A172 (cell line): ENCODE results near the gene SALL2. TPM values are rescaled to one million over a fixed set of nuclear protein-coding genes. Genes with fewer than 3 reads are reported as not detected.
"Not testable (repeated sequence)": the region's sequence is repeated elsewhere in the genome, so short reads cannot be mapped to it uniquely, and the experiment has no call there.

Experiments used
- DNase-seq: peaks from one replicate; pipeline ENCODE4 v3.0.0-alpha.2; 2015; ENCODE audit warnings: low spot score
- total RNA-seq: library from RNA; depleted of rRNA; stranded (reverse); fragments of >200 nt; shearing (Covaris generic); gene quantifications from 2 replicates; pipeline ENCODE4 v1.2.3, GENCODE V29; 2014; rRNA removed

Gene SALL2
- 2.9 and 4.0 TPM in 2 replicates for total RNA-seq

DNA sequence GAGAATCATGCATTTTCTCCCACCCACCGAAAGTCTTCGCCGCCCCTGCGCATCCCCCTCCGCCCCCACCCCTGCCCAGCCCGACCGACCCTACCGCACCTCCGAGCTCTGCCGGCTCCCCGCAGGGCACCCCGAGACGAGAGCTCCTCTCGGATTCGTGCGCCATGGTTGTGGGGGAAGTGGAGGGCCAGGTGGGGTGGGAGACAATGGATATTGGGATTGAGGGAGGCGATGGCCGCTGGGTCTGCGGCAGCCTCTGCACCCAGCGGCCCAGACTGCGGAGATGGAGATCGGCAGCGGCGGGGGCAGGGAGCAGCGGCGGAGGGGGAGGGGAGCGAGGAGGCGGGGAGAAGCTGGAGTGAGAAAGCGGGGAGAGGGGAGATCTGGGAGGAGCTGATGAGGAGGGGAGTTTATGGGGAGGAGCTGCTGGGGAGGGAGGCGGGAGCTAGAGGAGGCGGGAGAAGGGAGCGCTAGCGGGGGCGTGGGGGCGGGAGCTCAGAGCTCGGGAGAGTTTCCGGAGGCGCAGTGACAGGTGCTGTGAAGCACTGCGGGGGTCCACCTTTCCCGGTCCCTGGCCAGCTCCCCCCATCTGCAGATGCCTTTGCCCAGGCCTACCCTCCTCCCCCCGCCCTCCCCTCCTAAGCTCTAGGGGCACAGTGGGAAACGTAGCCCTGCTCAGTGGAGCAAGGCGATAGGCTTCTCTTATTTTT is at the start of gene SALL2:
Gene SALL2 (minus strand): TSS at position 385 of the 710 bp plus-strand sequence. CDS start 219 bp downstream, at position 166.
- DNase-seq = peak; percentile 19

GRCh38 chr14:21575661-21576060 is 49.5 kb upstream of the SALL2 start:
- no peak for DNase-seq

DNA sequence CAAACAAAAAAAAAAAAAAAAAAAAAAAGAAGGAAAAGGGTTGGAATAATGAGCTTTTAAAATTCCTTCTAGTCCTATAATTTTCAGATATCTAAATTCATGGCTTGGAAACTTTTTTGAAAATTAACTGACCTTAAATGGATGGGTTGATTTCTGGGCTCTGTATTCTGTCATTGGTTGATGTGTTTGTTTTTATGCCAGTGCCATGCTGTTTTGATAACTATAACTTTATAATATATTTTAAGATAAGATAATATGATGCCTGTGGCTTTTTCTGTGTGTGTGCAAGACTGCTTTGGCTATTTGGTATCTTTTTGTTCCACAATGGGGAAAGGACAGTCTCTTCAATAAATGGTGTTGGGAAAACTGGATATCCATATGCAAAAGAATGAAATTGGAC is 46.5 kb upstream of the SALL2 start:
- no peak for DNase-seq

DNA sequence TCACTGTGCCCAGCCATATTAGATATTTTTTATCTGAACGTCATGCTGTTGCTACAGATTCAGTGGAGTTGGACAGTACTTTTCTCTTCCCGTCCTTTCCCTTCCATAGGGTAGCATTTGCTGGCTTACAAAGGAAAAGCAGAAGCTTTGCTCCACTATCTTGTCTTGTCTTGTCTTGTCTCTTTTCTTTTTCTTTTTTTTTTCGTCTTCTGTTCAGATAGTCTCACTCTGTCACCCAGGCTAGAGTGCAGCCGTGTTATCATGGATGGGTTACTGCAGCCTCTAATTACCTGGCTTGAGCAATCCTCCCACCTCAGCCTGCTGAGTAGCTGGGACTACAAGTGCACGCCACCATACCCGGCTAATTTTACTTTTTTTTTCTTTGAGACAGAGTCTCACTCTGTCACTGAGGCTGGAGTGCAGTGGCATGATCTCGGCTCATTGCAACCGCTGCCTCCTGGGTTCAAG is 32.6 kb upstream of the SALL2 start:
- no peak for DNase-seq

GRCh38 chr14:21557084-21557901 is 31.1 kb upstream of the SALL2 start:
- peak; percentile 71 for DNase-seq

- no peak for DNase-seq
Measured at GRCh38 chr14:21556378-21557083, 30.4 kb upstream of the SALL2 start.

GRCh38 chr14:21553266-21553665 is 27.1 kb upstream of the SALL2 start:
- DNase-seq = no peak

DNA sequence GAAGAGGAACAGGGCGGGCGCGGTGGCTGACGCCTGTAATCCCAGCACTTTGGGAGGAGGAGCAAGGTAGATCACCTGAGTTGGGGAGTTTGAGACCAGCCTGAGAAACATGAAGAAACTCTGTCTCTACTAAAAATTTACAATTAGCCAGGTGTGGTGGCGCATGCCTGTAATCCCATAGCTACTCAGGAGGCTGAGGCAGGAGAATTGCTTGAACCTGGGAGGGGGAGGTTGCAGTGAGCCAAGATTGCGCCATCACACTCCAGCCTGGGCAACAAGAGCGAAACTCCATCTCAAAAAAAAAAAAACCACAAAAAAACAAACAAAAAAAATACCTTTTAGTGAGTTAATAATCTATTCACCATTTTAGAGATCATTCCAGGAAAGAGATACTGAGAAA is 18.4 kb upstream of the SALL2 start:
- not testable (repeated sequence) for DNase-seq

- DNase-seq = no peak
Measured at GRCh38 chr14:21543963-21544362, 17.8 kb upstream of the SALL2 start.

DNA sequence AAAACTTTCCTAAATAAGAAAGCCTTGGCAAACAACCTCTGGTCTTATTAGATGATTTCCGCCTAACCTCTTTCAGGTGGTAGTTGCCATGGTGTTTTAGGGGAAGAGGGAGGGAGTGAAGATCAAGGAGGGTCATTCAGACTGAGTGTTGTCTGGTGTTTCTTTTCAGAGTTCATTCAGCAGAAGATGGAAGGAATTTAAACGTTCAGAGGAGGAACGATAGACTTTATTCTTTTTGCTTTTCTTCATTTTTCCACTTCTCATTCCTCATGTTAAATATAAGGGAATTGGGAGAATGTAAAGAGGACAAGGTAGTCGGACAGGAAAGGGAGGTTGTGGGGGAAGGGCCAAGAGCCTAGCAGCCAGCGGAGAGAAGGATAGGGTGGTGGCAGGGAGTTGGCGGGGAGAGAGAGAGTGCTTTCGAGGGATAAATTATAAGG is 17.4 kb upstream of the SALL2 start:
- DNase-seq = no peak

- no peak for DNase-seq
Measured at GRCh38 chr14:21541413-21542074, 15.4 kb upstream of the SALL2 start.

GRCh38 chr14:21539189-21539940 is 13.2 kb upstream of the SALL2 start:
- DNase-seq = no peak

DNA sequence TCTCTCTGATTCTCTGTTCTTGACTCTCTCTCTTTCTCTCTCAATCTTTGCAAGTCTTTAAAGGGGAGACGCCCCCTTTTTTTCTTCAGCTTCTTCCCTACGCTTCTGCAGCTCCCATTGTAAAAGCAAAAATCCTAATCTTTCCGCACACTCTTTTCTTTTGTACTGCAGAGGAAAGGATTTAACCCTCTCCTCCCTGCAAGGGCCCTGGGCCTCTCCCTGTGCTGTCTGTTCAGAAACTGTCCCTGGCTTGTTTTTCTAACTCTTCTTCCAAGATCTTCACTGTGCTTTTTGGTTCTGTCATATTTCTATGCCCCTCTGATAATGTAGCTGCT is 10.9 kb upstream of the SALL2 start:
- DNase-seq = no peak

- no peak for DNase-seq
Measured at GRCh38 chr14:21536418-21537089, 10.4 kb upstream of the SALL2 start.

DNA sequence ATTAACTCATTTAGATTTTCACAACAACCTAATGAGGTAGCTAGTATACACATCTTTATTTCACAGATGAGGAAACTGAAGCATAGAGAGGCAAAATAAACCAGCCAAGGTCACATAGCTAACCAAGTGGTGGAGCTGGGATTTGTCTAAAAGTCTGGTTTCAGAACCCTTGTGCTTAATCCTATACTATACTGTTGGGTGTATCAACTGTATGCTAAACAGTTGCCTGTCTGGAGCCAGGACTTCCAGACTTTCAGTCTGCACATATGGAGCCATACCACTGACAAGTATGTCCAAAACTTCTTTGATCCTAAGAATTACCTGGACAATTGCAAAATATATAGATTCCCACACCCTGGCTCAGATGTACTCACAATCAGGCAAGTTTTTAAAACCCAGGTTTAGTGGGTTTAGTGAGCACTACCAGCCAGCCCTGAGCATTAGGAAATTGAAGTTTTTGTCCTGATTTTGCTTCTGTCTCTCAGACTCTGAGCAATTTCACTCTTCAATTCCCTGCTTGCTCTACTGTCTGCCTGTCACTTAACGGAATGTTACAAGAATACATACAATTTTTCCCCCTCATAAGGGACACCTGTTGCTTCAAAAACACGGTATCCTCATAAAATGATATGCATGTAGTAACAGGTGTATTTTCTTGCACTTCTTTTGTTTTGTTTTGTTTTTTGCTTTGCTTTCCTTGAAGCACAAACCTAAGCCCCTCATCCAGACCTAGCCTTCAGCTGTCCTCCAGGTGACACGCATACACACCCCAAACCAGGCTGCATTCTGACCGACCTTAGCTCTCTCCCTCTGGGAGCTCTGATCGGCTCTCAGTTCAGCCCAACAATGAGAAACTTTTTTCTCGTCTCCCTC is 9.6 kb upstream of the SALL2 start:
- DNase-seq = no peak

- DNase-seq = no peak
Measured at GRCh38 chr14:21534576-21534975, 8.4 kb upstream of the SALL2 start.

DNA sequence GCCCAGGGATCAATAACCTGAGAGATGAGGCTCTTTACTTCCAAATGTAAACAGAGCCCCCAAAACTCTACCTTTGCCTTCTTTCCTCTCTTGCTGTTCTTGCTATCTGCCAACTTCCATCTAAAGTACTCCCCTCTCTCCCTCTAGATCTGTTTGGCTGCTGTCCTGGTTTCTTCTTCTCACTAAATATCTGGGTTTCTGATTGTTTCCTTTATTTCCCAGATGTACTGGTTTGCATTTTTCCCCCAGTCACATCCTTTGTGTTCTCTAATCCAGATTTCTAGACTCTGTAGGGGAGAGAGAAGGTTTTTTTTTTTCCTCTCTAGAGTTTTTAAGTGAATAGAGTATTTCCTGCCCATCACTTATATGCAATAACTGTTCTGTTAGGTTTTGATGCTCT is 7.1 kb upstream of the SALL2 start:
- no peak for DNase-seq

- no peak for DNase-seq
Measured at GRCh38 chr14:21529515-21529914, 3.4 kb upstream of the SALL2 start.
